ENCODE results near the gene SPAG5.

The SPAG5 gene

DNA sequence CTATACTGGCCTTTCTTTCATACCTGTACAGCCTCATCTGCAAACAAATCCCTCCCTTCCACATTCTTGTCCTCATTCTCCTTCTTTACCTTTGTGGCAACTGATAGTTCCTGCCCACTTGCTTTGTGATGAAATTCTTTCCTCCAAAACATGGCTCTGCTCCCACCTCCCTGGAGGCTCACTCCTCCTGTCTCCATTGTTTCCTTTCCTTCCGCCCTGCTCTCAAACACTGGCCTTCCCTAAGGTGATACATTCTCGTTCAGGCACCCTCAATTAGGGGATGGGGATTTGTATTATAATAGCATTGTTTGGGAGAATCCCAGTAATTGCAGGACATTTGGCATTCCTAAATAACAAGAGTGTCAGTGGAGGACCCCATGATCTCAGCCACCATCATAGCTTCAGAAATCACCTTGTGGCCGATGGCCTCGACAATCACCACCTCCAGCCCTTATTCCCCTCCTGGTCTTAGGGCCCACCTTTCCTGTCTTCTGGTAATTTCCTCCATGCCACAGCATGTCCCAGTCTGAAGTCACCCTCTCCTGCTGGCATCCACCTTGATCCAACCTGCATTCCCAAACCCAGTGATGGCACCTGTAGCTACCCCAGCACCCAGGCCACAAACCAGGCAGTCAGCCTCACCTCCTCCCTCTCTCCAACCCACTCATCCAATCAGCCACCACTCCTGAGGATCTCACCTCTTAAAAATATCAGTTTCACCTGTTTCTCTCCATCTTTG lies 54.3 kb downstream of the SPAG5 start:
- DNase-seq = no peak

DNA sequence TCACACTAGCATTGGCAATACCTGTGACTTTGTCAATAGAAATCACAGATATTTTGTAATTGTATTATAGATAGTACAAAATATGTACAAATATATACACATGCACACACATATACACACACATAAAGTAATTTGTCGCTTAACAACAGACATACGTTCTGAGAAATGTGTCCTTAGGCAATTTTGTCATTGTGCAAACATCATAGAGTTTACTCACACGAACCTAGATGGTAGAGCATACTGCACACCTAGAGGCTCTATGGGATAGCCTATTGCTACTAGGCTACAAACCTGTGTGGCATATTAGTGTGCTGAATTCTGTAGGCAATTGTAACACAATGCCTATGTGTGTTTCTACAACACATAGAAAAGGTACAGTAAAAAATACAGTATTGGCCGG lies 57.4 kb downstream of the SPAG5 start:
- no peak for DNase-seq

DNA sequence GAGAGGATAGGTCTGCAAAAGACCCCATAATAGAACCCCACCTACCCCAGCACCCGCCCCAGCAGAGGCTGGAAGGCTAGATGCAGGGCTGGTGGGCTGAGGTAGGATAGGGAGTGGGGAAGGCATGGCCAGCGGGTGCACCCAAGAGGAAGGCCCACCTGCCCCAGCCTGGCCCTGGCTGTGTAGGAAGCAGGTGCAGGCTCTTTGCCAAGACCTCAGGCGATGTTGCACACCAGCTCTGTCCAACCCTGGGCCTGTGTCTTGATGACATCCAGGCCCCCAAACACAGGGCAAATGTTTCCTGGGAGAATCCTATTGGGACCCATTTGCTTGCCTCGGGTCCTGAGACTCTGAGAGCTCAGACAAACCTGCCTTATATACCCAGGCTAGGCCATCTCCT lies 58.6 kb downstream of the SPAG5 start:
- DNase-seq = no peak

DNA sequence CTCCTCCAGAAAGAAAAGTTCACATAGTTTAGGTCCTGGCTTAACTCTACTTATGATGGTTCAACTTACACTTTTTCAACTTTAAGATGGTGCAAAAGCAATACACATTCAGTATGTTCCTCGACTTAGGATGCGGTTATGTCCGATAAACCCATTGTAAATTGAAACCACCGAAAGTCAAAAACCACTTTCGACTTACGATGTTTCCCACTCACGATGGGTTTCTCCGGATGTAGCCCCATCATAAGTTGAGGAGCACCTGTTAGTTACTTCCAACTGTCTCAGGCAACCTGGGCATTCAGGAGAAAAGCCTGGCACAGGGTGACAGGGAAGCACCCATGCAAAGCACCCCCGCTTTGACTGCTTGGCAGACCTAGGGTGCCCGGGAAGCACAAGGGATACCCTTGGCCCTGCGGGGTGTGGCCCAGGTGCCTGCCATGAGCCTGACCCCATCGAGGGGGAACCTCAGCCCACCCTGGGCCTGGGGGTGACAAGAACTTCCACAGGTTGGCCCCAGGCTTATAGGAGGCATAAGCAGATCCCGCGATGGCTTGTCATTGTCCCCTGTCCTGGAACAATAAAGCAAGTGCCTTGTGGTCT lies 60.4 kb downstream of the SPAG5 start:
- no peak for DNase-seq

DNA sequence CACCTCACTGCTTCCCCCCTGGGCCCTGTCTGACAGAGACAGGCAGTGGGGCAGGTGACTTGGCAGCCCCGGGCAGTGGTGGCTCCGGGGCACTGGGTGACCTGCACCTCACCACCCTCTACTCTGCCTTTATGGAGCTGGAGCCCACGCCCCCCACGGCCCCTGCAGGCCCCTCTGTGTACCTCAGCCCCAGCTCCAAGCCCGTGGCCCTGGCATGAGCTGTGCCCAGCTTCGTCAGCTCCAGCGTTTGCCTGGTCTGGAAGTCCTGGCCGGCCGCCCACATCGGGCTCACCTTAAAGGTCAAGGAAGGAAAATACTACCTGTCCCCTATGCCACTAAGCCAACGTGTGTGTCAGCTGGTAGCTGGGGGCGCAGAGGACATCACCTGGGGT lies 61.6 kb downstream of the SPAG5 start:
- no peak for DNase-seq

DNA sequence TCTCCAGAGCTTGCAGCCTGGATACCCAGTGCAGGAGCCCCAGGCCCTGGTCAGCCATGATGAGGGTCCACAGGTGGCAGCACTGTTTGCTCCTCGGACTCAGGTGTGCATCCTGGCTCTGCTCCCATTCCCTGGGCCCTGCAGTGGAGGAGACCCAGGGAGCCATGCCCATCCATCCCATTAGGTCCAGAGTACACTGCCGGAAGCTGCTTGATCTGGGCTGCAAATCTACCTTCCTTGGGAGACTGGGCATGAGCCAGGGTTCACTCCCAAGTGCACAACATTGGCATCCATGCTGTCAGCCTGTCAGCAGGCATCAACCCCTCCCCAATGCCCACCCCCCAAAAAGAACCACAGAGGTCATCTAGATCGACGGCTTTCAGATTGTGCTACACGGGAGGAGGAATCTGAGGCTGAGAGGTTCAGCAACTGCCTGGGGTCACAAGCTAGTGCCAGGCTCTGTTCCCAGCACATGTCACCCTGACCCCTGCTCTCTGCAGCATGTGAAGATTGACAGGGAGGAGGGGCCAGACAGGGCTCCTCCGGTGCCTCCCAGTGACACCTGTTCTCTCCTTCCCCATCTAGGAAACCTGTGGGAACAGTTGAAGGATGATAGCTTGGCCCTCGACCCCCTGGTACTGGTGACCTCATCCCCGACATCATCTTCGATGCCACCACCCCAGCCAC lies 62.1 kb downstream of the SPAG5 start:
- DNase-seq = no peak

DNA sequence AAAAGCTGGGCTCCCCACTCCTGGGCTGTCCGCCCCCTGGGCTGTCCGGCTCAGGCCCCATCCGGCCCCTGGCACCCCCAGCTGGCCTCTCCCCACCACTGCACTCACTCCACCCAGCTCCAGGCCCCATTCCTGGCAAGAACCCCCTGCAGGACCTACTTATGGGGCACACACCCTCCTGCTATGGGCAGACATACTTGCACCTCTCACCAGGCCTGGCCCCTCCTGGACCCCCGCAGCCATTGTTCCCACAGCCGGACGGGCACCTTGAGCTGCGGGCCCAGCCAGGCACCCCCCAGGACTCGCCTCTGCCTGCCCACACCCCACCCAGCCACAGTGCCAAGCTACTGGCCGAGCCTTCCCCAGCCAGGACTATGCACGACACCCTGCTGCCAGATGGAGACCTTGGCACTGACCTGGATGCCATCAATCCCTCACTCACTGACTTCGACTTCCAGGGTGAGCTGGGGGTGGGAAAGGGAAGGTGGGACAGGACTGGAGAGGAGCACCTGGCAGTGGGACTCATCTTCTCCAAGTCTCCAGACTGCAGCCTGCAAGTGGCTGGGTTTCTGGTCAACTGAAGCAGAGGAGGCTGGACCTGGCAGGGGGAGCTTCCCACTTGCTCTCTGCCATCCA lies 64.0 kb downstream of the SPAG5 start:
- no peak for DNase-seq

DNA sequence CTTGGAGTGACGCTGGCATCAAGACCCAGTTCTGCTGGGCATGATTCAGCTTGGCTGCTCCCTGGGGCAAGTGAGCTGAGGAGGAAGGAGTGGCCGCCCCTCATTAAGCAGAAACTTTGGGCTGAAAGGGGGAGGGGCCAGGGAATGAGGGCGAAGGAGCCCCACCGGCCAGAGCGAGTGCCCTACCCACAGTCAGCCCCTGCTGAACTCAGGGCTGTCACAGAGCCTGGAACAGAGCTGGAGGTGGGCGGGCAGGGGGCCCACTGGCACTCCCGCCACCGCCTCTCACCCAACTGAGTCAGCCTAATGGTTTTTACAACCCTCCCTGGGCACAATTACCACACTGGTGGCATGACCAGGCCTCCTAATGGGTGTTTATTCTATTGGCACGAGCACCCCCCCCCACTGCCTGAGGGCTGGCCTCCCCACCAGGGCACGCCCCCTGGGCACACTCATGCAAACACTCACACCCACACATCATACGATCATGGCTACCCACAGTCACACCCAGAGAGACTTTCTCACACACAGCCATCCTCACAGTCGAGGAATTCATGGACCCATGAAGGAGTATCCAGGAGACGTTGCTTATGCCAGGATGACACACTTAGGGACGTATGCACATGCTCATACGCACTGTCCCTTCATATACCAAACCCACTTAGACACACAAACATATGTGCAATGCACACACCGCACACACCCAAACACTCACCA lies 65.6 kb downstream of the SPAG5 start:
- DNase-seq = no peak

DNA sequence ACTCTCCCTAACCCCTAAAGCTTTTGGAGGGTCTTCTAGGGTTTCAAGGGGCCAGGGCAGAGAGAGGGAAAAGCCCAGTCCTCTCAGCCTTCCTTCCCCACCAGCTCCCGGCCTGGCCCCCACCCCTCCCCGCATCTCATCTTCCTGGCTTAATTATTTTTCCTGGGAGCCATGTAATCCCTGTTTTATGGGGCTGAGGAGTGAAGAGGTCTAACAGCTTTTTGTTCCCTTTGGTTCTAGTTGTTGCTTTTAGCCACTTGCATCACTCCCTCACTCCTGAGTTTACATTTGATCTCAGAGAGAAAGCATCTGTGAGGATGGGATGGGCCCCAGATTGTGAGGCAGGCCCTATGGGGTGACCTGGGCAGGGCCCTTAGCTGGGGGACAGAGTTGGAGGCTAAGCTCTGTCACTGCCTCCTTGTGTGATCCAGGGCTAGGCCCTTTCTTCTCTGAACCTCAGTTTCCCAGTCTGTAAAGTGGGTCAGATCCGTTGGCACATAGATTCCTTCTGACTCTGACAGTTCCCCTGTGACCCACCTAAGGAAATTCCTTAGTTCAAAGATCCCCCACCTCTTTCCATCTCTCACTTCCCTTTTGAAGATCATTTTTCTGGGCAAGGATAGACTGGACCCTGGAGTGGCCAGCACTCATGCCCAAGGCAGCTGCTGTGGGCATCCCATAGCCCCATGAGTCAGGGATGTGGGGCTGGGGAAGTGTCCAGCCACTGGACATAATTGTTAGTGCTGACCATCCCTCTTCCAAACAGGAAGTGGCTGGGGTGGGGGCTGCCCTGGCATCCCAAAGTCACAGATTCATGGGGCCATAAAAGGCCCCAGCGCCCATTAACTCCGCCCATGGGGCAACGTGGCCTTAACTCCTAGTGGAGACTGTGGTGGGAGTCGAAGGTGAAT lies 66.5 kb downstream of the SPAG5 start:
- DNase-seq = no peak

DNA sequence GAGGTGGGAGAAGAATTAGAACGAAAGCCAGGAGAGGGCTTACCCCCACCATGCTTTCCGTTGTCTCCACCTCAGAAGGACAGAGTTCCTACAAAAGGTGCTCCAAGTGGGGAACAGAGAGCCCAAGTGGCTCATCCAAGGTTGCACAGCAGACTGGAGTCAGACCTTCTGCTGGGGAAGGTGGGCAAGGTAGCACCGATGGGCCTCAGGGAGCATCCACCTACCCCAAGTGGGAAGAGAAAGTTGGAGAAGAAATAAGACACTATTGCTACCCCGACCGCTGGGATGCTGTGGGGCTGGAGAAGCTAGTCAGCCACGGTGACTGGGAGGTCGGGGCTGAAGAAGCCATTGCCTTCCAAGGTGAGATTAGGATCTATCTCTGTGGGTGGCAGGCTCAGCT lies 67.9 kb downstream of the SPAG5 start:
- DNase-seq = no peak

DNA sequence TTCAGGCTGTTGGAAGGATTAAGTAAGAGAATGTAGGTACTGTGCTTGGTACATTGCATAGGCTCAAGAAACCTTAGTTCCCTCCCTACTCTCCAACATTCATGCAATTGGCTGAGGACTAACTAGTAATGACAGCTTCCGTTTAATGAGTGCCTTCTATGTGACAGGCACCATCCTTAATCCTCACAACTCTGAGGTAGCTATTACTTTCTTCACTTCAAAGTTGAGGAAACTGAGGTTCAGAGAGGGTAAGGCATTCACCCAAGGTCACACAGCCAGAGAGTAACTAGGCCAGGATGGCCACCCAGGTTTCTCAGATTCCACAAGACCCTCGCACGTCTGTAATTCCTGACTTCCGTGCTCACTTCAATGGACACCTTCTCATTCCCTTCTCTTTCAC lies 68.6 kb downstream of the SPAG5 start:
- DNase-seq = no peak

DNA sequence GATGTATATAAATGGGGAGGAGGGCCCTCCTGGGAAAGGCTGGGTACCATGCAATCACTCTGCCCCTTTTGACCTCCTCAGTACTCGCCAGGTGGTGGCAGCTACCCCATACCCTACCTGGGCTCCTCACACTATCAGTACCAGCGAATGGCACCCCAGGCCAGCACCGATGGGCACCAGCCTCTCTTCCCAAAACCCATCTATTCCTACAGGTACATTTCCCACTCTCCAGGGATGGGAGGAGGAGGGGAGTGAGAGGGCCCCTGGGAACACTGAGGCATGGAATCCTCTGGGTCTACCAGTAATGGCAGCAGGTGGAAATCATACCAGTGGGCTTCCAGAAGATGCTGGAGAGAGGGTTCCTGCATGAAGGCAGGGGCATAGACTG lies 69.8 kb downstream of the SPAG5 start:
- DNase-seq = no peak

DNA sequence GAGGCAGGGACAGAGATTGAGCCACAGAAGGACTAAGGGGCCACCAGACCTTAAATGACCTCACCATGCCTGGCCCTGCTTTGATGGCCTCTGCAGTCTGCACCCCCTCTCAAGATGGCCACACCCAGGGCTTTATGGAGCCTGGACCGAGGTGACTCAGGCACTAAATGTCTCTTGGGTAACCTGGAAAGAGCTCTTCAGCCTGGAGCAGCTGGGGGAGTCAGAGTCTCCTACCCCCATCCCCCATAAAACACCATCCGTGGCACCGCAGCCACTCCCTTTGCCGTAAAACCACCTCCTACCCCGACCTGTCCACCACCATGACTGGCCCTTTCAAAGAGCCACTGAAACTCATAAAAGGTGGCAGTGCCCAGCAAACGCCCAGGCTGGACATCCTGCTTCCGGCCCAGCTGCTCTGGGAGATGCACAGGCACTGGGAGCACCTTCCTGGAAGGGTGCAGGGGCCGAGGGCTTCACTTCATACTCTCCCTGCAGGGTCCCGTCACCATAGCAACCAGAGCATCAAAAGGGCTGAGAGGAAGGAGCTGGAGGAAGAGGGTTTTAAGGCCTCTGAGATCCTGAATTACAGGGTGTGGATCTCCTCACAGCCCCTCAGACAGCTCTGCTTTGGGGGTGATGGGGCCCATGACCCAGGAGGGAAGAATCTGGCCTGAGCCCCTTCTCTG lies 70.4 kb downstream of the SPAG5 start:
- DNase-seq = no peak

DNA sequence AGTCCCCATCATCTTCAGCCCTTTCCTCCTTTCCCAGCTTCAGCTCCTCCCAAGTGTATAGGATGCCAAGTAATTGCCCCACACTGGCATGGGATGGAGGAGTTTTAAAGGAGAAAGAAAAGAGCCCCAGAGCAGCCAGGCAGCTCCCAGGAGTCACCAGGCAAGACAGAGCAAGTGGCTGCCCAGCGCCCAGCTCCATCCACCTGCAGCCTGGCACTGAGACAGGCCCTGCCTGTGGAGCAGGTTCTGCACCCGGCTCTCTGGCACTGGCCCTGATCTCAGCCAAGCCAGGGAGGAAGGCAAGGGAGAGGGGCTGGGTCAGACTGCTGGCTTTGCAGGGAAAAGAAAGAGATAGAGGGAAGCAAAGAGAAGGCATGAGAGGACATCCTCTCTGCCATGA lies 71.0 kb downstream of the SPAG5 start:
- no peak for DNase-seq
